Mucosa of rectum (tissue), 2 donors: ENCODE measurements around the gene ABCC2.

ENCODE experiments used
- H3K27ac ChIP-seq, 2 donors: one replicate each; pipeline ENCODE4 v1.7.0; 2013; ENCODE audit warnings: inconsistent platforms in 2 of 2, low read depth in 2 of 2, low read length in 2 of 2
- H3K27me3 ChIP-seq, 2 donors: one replicate each; pipeline ENCODE4 v1.7.0; 2013; ENCODE audit warnings: low read length in 2 of 2; ENCODE audit not compliant: control insufficient read depth in 2 of 2, insufficient read depth in 2 of 2
- H3K36me3 ChIP-seq, 2 donors: one replicate each; pipeline ENCODE4 v1.7.0; 2013; ENCODE audit warnings: low read length in 2 of 2; ENCODE audit not compliant: control insufficient read depth in 2 of 2, insufficient read depth in 2 of 2
- H3K4me1 ChIP-seq, 2 donors: one replicate each; pipeline ENCODE4 v1.7.0; 2013; ENCODE audit warnings: low read length in 2 of 2, mild to moderate bottlenecking in 1 of 2; ENCODE audit not compliant: control insufficient read depth in 2 of 2, insufficient read depth in 2 of 2
- H3K4me3 ChIP-seq, 2 donors: one replicate each; pipeline ENCODE4 v1.7.0; 2013; ENCODE audit warnings: low read length in 2 of 2
- H3K9ac ChIP-seq, 2 donors: one replicate each; pipeline ENCODE4 v1.7.0; 2013; ENCODE audit warnings: low read length in 2 of 2, low read depth in 1 of 2, mild to moderate bottlenecking in 1 of 2
- H3K9me3 ChIP-seq, 2 donors: one replicate each; pipeline ENCODE4 v1.7.0; 2013; ENCODE audit warnings: low read length in 2 of 2; ENCODE audit not compliant: control insufficient read depth in 2 of 2
- donor health status: healthy.
- donor health status: Normal muscosa, but diverticular disease.

The ABCC2 gene

DNA sequence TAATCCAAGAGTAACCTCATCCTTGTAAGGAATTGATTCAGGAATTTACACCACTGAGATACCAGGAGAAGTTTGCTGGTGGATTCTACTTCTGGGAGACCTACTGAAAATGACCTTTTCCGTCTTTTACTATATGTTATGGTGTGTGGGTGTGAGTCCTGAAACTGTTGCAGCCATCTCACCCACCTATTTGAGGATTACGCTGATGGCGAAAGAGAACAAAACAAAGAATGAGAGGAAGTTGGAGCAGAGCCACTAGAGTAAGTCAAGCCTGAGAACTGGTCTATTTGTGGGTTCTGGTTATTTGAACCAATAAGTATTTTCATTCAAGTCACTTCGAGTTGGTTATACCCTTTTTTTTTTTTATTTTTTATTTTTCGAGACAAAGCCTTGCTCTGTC, 12.7 kb upstream of the ABCC2 start:
- Histone ChIP-seq H3K4me1 (no peaks in the 10 kb centered on the region), H3K27ac (no peak overlapping the region), H3K9me3 (no peaks in the 10 kb centered on the region)

DNA sequence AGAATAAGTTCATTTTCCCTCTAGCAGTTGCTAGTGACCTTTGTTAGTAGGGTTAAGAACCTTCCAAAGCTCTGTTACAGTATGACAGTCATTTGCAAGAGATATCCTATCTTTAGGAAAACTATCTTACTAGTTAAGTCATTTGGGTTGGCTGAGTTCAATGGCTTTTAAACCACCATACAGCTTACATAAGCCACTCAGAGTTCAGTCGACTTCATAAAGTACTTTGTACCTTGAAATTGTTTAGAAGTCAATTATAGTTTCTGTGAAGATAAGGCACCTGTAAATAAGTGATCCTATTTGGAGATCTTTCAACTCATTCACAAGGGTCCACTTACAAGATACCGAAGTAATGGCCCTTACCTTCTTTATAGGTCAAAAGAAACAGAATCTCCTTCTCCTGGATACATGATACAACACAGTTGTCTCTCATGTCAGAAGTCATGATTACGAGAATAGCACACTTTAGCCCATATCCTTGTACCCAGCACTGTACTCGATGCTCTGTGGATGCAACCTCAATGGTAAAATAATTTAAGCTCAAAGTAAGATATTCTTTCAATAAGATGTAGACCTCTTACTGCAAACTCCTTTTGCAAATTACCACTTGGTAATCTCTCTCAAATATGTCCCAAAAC, 11.9 kb upstream of the ABCC2 start:
- Histone ChIP-seq H3K4me3 (no peak overlapping the region), H3K36me3 (no peaks in the 10 kb centered on the region), H3K9me3 (no peaks in the 10 kb centered on the region), H3K27me3 (no peaks in the 10 kb centered on the region), H3K27ac (no peak overlapping the region), H3K4me1 (no peaks in the 10 kb centered on the region), H3K9ac (no peak overlapping the region)

More for the DNA sequence above, 12.7 kb upstream of the ABCC2 start:
- Histone ChIP-seq H3K36me3 (no peaks in the 10 kb centered on the region), H3K9ac (no peak overlapping the region), H3K27me3 (no peaks in the 10 kb centered on the region), H3K4me3 (no peak overlapping the region)

GRCh38 chr10:99775850-99776249, 6.6 kb upstream of the ABCC2 start:
- Histone ChIP-seq H3K9ac (no peak overlapping the region), H3K4me1 (peaks cover 0 to 3% of the 10 kb centered on the region in 2 donors), H3K9me3 (no peaks in the 10 kb centered on the region), H3K27ac (no peak overlapping the region), H3K36me3 (no peaks in the 10 kb centered on the region), H3K4me3 (no peak overlapping the region), H3K27me3 (no peaks in the 10 kb centered on the region)

- H3K27ac ChIP-seq: no peak overlapping the region
- no peaks in the 10 kb centered on the region for H3K36me3 ChIP-seq
- no peaks in the 10 kb centered on the region for H3K27me3 ChIP-seq
- no peak overlapping the region for H3K4me3 ChIP-seq
- no peaks in the 10 kb centered on the region for H3K9me3 ChIP-seq
- H3K9ac ChIP-seq: no peak overlapping the region
- H3K4me1 ChIP-seq: peaks cover 0 to 3% of the 10 kb centered on the region in 2 donors
Observed at GRCh38 chr10:99777918-99778714, 4.3 kb upstream of the ABCC2 start.

GRCh38 chr10:99779335-99779734, 3.1 kb upstream of the ABCC2 start:
- Histone ChIP-seq H3K27ac (peak overlapping the region; percentile 48 to 61), H3K4me1 (peaks cover 0 to 3% of the 10 kb centered on the region in 2 donors), H3K4me3 (no peak overlapping the region)

DNA sequence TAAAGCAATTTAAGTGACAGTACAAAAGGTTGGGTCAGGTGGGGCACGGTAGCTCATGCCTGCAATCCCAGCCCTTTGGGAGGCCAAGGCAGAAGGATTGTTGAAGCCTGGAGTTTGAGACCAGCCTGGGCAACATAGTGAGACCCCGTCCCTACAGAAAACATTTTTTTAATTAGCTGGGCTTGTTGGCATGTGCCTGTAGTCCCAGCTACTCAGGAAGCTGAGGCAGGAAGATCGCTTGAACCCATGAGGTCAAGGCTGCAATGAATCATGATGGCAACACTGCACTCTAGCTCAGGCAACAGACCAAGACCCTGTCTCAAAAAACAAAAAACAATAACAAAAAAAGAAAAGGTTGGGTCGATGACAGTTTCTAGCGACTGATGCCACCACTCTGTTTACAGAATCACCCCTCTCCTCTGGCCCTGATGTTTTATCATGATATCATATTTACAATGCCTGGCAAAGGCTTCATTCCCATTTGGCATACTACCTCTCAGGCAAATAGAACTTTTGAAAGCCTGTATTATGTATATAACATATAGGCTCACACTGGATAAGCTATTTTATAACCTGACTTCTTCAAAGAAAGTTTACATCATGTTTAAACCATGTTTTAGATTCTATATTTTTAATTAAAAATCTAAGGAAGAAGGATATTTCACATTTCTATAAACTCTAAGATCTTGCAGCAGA, 558 bp upstream of the ABCC2 start:
- no peaks in the 10 kb centered on the region for H3K27me3 ChIP-seq
- no peak overlapping the region for H3K4me3 ChIP-seq
- peaks cover 0 to 3% of the 10 kb centered on the region in 2 donors for H3K4me1 ChIP-seq
- H3K9me3 ChIP-seq: no peaks in the 10 kb centered on the region
- no peak overlapping the region for H3K9ac ChIP-seq
- H3K36me3 ChIP-seq: no peaks in the 10 kb centered on the region
- no peak overlapping the region for H3K27ac ChIP-seq

More at GRCh38 chr10:99779335-99779734, 3.1 kb upstream of the ABCC2 start:
- Histone ChIP-seq H3K36me3 (no peaks in the 10 kb centered on the region), H3K27me3 (no peaks in the 10 kb centered on the region), H3K9me3 (no peaks in the 10 kb centered on the region), H3K9ac (no peak overlapping the region)

GRCh38 chr10:99784016-99784726, 1.7 kb downstream of the ABCC2 start:
- H3K9ac ChIP-seq: no peak overlapping the region

GRCh38 chr10:99784727-99785441, 2.4 kb downstream of the ABCC2 start:
- no peaks in the 10 kb centered on the region for H3K9me3 ChIP-seq
- H3K4me1 ChIP-seq: no peaks in the 10 kb centered on the region
- H3K36me3 ChIP-seq: no peaks in the 10 kb centered on the region
- H3K9ac ChIP-seq: no peak overlapping the region
- H3K4me3 ChIP-seq: no peak overlapping the region
- no peak overlapping the region for H3K27ac ChIP-seq
- no peaks in the 10 kb centered on the region for H3K27me3 ChIP-seq

More at GRCh38 chr10:99784016-99784726, 1.7 kb downstream of the ABCC2 start:
- H3K27ac ChIP-seq: no peak overlapping the region
- H3K4me3 ChIP-seq: no peak overlapping the region
- H3K9me3 ChIP-seq: no peaks in the 10 kb centered on the region
- peaks cover 0 to 3% of the 10 kb centered on the region in 2 donors for H3K4me1 ChIP-seq
- H3K36me3 ChIP-seq: no peaks in the 10 kb centered on the region
- H3K27me3 ChIP-seq: no peaks in the 10 kb centered on the region

DNA sequence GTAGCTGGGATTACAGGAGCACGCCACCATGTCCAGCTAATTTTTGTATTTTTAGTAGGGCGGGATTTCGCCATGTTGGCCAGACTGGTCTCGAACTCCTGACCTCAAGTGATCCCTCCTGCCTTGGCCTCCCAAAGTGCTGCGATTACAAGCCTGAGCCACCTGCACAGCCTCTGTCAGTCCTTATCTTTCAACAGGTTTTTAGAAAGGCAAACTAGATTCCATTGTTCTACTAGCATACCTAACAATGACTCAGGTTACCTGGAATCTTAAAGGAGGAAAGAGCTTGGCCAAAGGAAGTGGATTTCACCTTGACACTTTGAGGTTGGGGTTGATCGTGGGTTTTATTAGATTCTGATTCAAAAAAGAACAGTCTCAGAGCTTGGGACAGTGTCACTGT, 3.2 kb downstream of the ABCC2 start:
- no peaks in the 10 kb centered on the region for H3K9me3 ChIP-seq
- no peaks in the 10 kb centered on the region for H3K4me1 ChIP-seq
- H3K9ac ChIP-seq: no peak overlapping the region
- H3K4me3 ChIP-seq: no peak overlapping the region
- H3K27ac ChIP-seq: no peak overlapping the region
- no peaks in the 10 kb centered on the region for H3K36me3 ChIP-seq
- no peaks in the 10 kb centered on the region for H3K27me3 ChIP-seq
